OCI-LY7 (cell line): ENCODE measurements around the gene NAPB. TPM values are rescaled to one million over a fixed set of nuclear protein-coding genes. Genes with fewer than 3 reads are reported as not detected.

ENCODE experiments used
- BruUV-seq: library from RNA; stranded (reverse); fragments of 400-500 nt; replicated peaks from 2 replicates; lab custom pipeline; 2021; lab: Mats Ljungman, UMichigan
- CTCF ChIA-PET: fragments of 300-600 bp; sonication (Branson Sonifier 250); formaldehyde crosslinking; loops from one replicate; lab custom pipeline; 2022; ENCODE audit warnings: antibody characterized with exemption; ENCODE audit not compliant: unreplicated experiment; lab: Charles Lee
- POLR2A ChIA-PET: fragments of 300-600 bp; sonication (Branson Sonifier 250); formaldehyde crosslinking; loops from one replicate; lab custom pipeline; 2022; ENCODE audit warnings: antibody characterized with exemption; lab: Charles Lee
- DNase-seq: peaks from one replicate; pipeline ENCODE4 v3.0.0-alpha.2; 2015; ENCODE audit warnings: low spot score
- H2AFZ ChIP-seq: fragments of 200-600 bp; sonication (generic), shearing (Covaris generic); 2 replicates; pipeline ENCODE4 v1.6.1; 2014; ENCODE audit warnings: mild to moderate bottlenecking, antibody characterized with exemption, low read length, moderate library complexity
- H3K27ac ChIP-seq: fragments of 200-600 bp; sonication (generic); 2 replicates; pipeline ENCODE4 v1.5.1; 2014; ENCODE audit warnings: mixed run types, low read depth, mild to moderate bottlenecking, moderate library complexity, low read length, inconsistent platforms; ENCODE audit not compliant: poor library complexity, severe bottlenecking
- H3K36me3 ChIP-seq: fragments of 200-600 bp; sonication (generic); 2 replicates; pipeline ENCODE4 v1.6.1; 2014; ENCODE audit warnings: mild to moderate bottlenecking, antibody characterized with exemption, low read length, moderate library complexity, mixed read lengths; ENCODE audit not compliant: insufficient read depth
- H3K4me1 ChIP-seq: fragments of 200-600 bp; sonication (generic); 2 replicates; pipeline ENCODE4 v1.5.1; 2014; ENCODE audit warnings: mild to moderate bottlenecking, low read length; ENCODE audit not compliant: insufficient read depth, poor library complexity, severe bottlenecking
- H3K4me2 ChIP-seq: fragments of 200-600 bp; sonication (generic); 2 replicates; pipeline ENCODE4 v1.6.1; 2014; ENCODE audit warnings: mild to moderate bottlenecking, low read length
- H3K4me3 ChIP-seq: fragments of 200-600 bp; sonication (generic); 2 replicates; pipeline ENCODE4 v1.5.1; 2014; ENCODE audit warnings: mild to moderate bottlenecking, low read depth, low read length; ENCODE audit not compliant: poor library complexity, severe bottlenecking
- H3K79me2 ChIP-seq: fragments of 200-600 bp; sonication (generic); 2 replicates; pipeline ENCODE4 v1.6.1; 2016; ENCODE audit warnings: low read depth, mild to moderate bottlenecking, low read length, moderate library complexity, mixed read lengths; ENCODE audit not compliant: insufficient read depth
- H3K9me2 ChIP-seq: fragments of 200-600 bp; sonication (generic); 2 replicates; pipeline ENCODE4 v1.6.1; 2016; ENCODE audit warnings: mild to moderate bottlenecking, low read length, mixed read lengths; ENCODE audit not compliant: insufficient read depth
- H3K9me3 ChIP-seq: fragments of 200-600 bp; sonication (generic); 2 replicates; pipeline ENCODE4 v1.6.1; 2014; ENCODE audit warnings: mild to moderate bottlenecking, mixed run types, low read length, mixed read lengths
- H4K20me1 ChIP-seq: fragments of 200-600 bp; sonication (generic); 2 replicates; pipeline ENCODE4 v1.6.1; 2014; ENCODE audit warnings: mild to moderate bottlenecking, antibody characterized with exemption, low read length, moderate library complexity, mixed read lengths; ENCODE audit not compliant: insufficient read depth
- CTCF ChIP-seq: fragments of 200-600 bp; sonication (generic); conservative IDR thresholded peaks from 2 replicates; pipeline ENCODE4 v1.5.1; 2014; ENCODE audit warnings: mild to moderate bottlenecking, antibody characterized with exemption, low read length, moderate library complexity, mixed read lengths
- EZH2phosphoT487 ChIP-seq: fragments of 200-600 bp; sonication (generic); IDR thresholded peaks from 2 replicates; pipeline ENCODE4 v1.6.1; 2018; ENCODE audit warnings: low read depth, borderline replicate concordance, mild to moderate bottlenecking, mixed run types, antibody characterized with exemption, low read length, moderate library complexity, mixed read lengths
- intact Hi-C: fragments of 100-400 bp; cut with micrococcal nuclease; formaldehyde crosslinking; loops from one replicate; pipeline ENCODE4 v1.10.0; 2022; ENCODE audit not compliant: unreplicated experiment
- total RNA-seq, 2 experiments: library from RNA; depleted of rRNA in 1 of 2; stranded (reverse); fragments of >200 nt in 1 of 2; shearing (Covaris generic) in 1 of 2; gene quantifications; 2 replicates each; pipeline ENCODE4 v1.2.3, GENCODE V29; 2014 to 2022

The NAPB gene
- total RNA-seq, 2 experiments from 2014 or later, result 9.3 to 12.1 TPM

- no peaks in the 10 kb centered on the region for H4K20me1 ChIP-seq
- H3K27ac ChIP-seq, result no peak overlapping the region
- intact Hi-C loops, result no loop called here
- no peak overlapping the region for H2AFZ ChIP-seq
- no peak for DNase-seq
- no peak overlapping the region for H3K4me2 ChIP-seq
- no peaks in the 10 kb centered on the region for H3K79me2 ChIP-seq
- TF ChIP-seq CTCF (no peak), EZH2phosphoT487 (no peak)
- POLR2A ChIA-PET, result interaction anchor here (0.6 kb wide), 1 partner anchor 194 kb away, joined by 3 read pairs; no protein-coding TSS in a partner anchor
- H3K9me2 ChIP-seq, result no peaks in the 10 kb centered on the region
- BruUV-seq, result no TSS peak
- no peak overlapping the region for H3K4me3 ChIP-seq
- no peaks in the 10 kb centered on the region for H3K9me3 ChIP-seq
- H3K4me1 ChIP-seq, result no peaks in the 10 kb centered on the region
- no peaks in the 10 kb centered on the region for H3K36me3 ChIP-seq
- CTCF ChIA-PET, result interaction anchor here (0.6 kb wide), 1 partner anchor 83 kb away, joined by 6 read pairs; no protein-coding TSS in a partner anchor
These were observed 12.3 kb upstream of the NAPB start for GRCh38 chr20:23433628-23434027.

- BruUV-seq, result no TSS peak
- H3K4me1 ChIP-seq, result peaks cover 8% of the 10 kb centered on the region
- no peak for DNase-seq
- H3K9me2 ChIP-seq, result no peaks in the 10 kb centered on the region
- TF ChIP-seq CTCF (no peak), EZH2phosphoT487 (no peak)
- H3K79me2 ChIP-seq, result peaks cover 10% of the 10 kb centered on the region; the same call in 1 of the 2 replicates
- H3K36me3 ChIP-seq, result no peaks in the 10 kb centered on the region
- no peak overlapping the region for H3K4me2 ChIP-seq
- POLR2A ChIA-PET, result no interaction called here
- H3K9me3 ChIP-seq, result no peaks in the 10 kb centered on the region
- H3K4me3 ChIP-seq, result no peak overlapping the region
- no peaks in the 10 kb centered on the region for H4K20me1 ChIP-seq
- CTCF ChIA-PET, result no interaction called here
- intact Hi-C loops, result no loop called here
- no peak overlapping the region for H2AFZ ChIP-seq
- H3K27ac ChIP-seq, result no peak overlapping the region
These were observed 3.8 kb upstream of the NAPB start for GRCh38 chr20:23425129-23425528.
